Esophagus muscularis mucosa (tissue), 3 donors: Measurements from ENCODE around the gene DOCK1.

Source experiments
- EP300 ChIP-seq: sonication (generic); formaldehyde crosslinking; IDR thresholded peaks from one replicate; pipeline ENCODE4 v1.6.1; 2017; ENCODE audit warnings: antibody characterized with exemption
- TF ChIP-seq, protein P1 (sequence below), 3 experiments: fragments of 200-600 bp in 2 of 3; fragments of 450-650 bp in 1 of 3; sonication (generic) in 2 of 3; IDR thresholded peaks; one replicate each; pipeline ENCODE4 v1.5.1; 2017 to 2019; ENCODE audit warnings: antibody characterized with exemption in 3 of 3, mild to moderate bottlenecking in 2 of 3, moderate library complexity in 1 of 3

DNA sequence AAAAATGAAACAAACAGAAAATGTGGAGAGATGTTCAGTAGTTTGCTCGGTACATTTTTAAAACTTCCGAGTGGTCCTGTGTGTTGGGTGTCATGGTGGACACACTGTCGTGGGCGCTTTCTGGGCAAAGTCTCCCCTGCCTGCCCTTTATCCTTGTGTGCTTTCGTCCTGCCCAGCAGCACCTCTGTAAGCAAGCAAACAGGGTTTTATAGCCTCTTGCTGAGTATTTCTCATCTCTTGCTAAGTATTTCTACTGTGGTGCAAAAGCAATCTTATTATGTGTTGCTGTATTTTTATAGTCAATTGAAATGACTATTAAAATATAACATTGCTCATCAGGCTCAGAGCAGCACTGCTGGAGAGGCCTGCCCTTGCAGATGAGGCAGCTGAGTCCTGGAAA lies 48.7 kb downstream of the DOCK1 start:
- TF ChIP-seq, protein P1, sequence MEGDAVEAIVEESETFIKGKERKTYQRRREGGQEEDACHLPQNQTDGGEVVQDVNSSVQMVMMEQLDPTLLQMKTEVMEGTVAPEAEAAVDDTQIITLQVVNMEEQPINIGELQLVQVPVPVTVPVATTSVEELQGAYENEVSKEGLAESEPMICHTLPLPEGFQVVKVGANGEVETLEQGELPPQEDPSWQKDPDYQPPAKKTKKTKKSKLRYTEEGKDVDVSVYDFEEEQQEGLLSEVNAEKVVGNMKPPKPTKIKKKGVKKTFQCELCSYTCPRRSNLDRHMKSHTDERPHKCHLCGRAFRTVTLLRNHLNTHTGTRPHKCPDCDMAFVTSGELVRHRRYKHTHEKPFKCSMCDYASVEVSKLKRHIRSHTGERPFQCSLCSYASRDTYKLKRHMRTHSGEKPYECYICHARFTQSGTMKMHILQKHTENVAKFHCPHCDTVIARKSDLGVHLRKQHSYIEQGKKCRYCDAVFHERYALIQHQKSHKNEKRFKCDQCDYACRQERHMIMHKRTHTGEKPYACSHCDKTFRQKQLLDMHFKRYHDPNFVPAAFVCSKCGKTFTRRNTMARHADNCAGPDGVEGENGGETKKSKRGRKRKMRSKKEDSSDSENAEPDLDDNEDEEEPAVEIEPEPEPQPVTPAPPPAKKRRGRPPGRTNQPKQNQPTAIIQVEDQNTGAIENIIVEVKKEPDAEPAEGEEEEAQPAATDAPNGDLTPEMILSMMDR (IDR thresholded peaks at IDR 0.05): no peak
- no peak for TF ChIP-seq EP300
